IMR-90 (cell line): ENCODE data around the gene MLYCD. TPM values are rescaled to one million over a fixed set of nuclear protein-coding genes. Genes with fewer than 3 reads are reported as not detected.

Experiments used
- ATAC-seq: fragments of 200-7000 bp; cut with Tn5 transposase; 2 replicates; pipeline ENCODE4 v1.9.1; 2020; ENCODE audit warnings: low read depth, mild to moderate bottlenecking, moderate library complexity
- BruUV-seq: library from RNA; stranded (reverse); fragments of 400-500 nt; replicated peaks from 2 replicates; lab custom pipeline; 2021; lab: Mats Ljungman, UMichigan
- CTCF ChIA-PET: fragments of 300-600 bp; formaldehyde crosslinking; extraction: SDS; loops from one replicate; lab custom pipeline; 2021; ENCODE audit warnings: antibody characterized with exemption; lab: Yijun Ruan, JAX
- POLR2A ChIA-PET: fragments of 300-600 bp; sonication (Branson Sonifier 250); formaldehyde crosslinking; loops from one replicate; lab custom pipeline; 2022; ENCODE audit warnings: antibody characterized with exemption; ENCODE audit not compliant: unreplicated experiment; lab: Charles Lee
- DNase-seq: peaks from one replicate; pipeline ENCODE4 v3.0.0; 2013
- H2AFZ ChIP-seq: replicated peaks from 2 replicates; pipeline ENCODE3; 2013; ENCODE audit warnings: low read length, mild to moderate bottlenecking; ENCODE audit not compliant: poor library complexity
- H2AK5ac ChIP-seq: 2 replicates; pipeline ENCODE4 v1.6.1; 2013; ENCODE audit warnings: low read depth, low read length, inconsistent platforms
- H2AK9ac ChIP-seq: replicated peaks from 2 replicates; pipeline ENCODE3; 2013; ENCODE audit warnings: mild to moderate bottlenecking, low read depth, low read length, moderate library complexity; ENCODE audit not compliant: poor library complexity
- H2BK120ac ChIP-seq: 2 replicates; pipeline ENCODE4 v1.6.1; 2013; ENCODE audit warnings: low read depth, low read length, inconsistent platforms
- H2BK15ac ChIP-seq: 3 replicates; pipeline ENCODE4 v1.6.1; 2013; ENCODE audit warnings: low read depth, low read length, inconsistent platforms
- H2BK20ac ChIP-seq: 2 replicates; pipeline ENCODE4 v1.6.1; 2013; ENCODE audit warnings: low read depth, mild to moderate bottlenecking, inconsistent platforms, low read length, moderate library complexity
- H2BK5ac ChIP-seq: 2 replicates; pipeline ENCODE4 v1.6.1; 2013; ENCODE audit warnings: mild to moderate bottlenecking, low read depth, low read length, inconsistent platforms; ENCODE audit not compliant: poor library complexity, severe bottlenecking
- H3K14ac ChIP-seq: replicated peaks from 2 replicates; pipeline ENCODE4 v1.6.1; 2013; ENCODE audit warnings: low read depth, low read length, inconsistent platforms
- H3K18ac ChIP-seq: 2 replicates; pipeline ENCODE4 v1.6.1; 2013; ENCODE audit warnings: low read depth, low read length, control low read depth
- H3K23ac ChIP-seq: 2 replicates; pipeline ENCODE4 v1.6.1; 2013; ENCODE audit warnings: low read depth, low read length, inconsistent platforms
- H3K27ac ChIP-seq: 2 replicates; pipeline ENCODE4 v1.5.1; 2013; ENCODE audit warnings: mild to moderate bottlenecking, control low read depth, low read length; ENCODE audit not compliant: insufficient read depth
- H3K27me3 ChIP-seq: 2 replicates; pipeline ENCODE4 v1.6.1; 2013; ENCODE audit warnings: low read length; ENCODE audit not compliant: control insufficient read depth, insufficient read depth
- H3K36me3 ChIP-seq: 2 replicates; pipeline ENCODE4 v1.6.1; 2013; ENCODE audit warnings: low read length, mixed read lengths; ENCODE audit not compliant: control insufficient read depth, insufficient read depth
- H3K4ac ChIP-seq: 2 replicates; pipeline ENCODE4 v1.6.1; 2013; ENCODE audit warnings: low read depth, low read length, inconsistent platforms
- H3K4me1 ChIP-seq: 2 replicates; pipeline ENCODE4 v1.6.1; 2013; ENCODE audit warnings: low read length, mixed read lengths; ENCODE audit not compliant: control insufficient read depth, insufficient read depth
- H3K4me2 ChIP-seq: 2 replicates; pipeline ENCODE4 v1.6.1; 2013; ENCODE audit warnings: low read depth, mild to moderate bottlenecking, control low read depth, low read length, moderate library complexity
- H3K4me3 ChIP-seq: 2 replicates; pipeline ENCODE4 v1.5.1; 2013; ENCODE audit warnings: low read depth, mild to moderate bottlenecking, control low read depth, low read length, moderate library complexity; ENCODE audit not compliant: insufficient read depth
- H3K56ac ChIP-seq: 2 replicates; pipeline ENCODE4 v1.6.1; 2013; ENCODE audit warnings: low read length, inconsistent platforms; ENCODE audit not compliant: insufficient read depth; ENCODE audit errors: extremely low read depth
- H3K79me1 ChIP-seq, 2 experiments: 2 replicates each; pipeline ENCODE4 v1.6.1; 2013; ENCODE audit warnings: low read length in 2 of 2, inconsistent platforms in 1 of 2, low read depth in 1 of 2
- H3K9ac ChIP-seq: 2 replicates; pipeline ENCODE4 v1.6.1; 2013; ENCODE audit warnings: low read depth, low read length, control low read depth
- H3K9me1 ChIP-seq: 2 replicates; pipeline ENCODE4 v1.6.1; 2013; ENCODE audit warnings: low read length, inconsistent platforms; ENCODE audit not compliant: insufficient read depth
- H3K9me3 ChIP-seq: 2 replicates; pipeline ENCODE4 v1.6.1; 2013; ENCODE audit warnings: low read length; ENCODE audit not compliant: control insufficient read depth, insufficient read depth
- H4K20me1 ChIP-seq: 2 replicates; pipeline ENCODE4 v1.6.1; 2013; ENCODE audit warnings: low read length, inconsistent platforms; ENCODE audit not compliant: insufficient read depth
- H4K5ac ChIP-seq: 2 replicates; pipeline ENCODE4 v1.6.1; 2013; ENCODE audit warnings: mild to moderate bottlenecking, low read depth, low read length, control low read depth
- H4K8ac ChIP-seq, 2 experiments: 2 replicates each; pipeline ENCODE4 v1.6.1; 2013; ENCODE audit warnings: low read depth in 2 of 2, low read length in 2 of 2, control low read depth in 1 of 2, inconsistent platforms in 1 of 2
- H4K91ac ChIP-seq: 2 replicates; pipeline ENCODE4 v1.6.1; 2013; ENCODE audit warnings: low read depth, low read length, inconsistent platforms; ENCODE audit not compliant: insufficient read depth
- FOS ChIP-seq: fragments of 150-350 bp; IDR thresholded peaks from 2 replicates; pipeline ENCODE4 v1.6.1; 2016; ENCODE audit warnings: low read depth, low read length
- MXI1 ChIP-seq: IDR thresholded peaks from 2 replicates; pipeline ENCODE4 v1.6.1; 2012; ENCODE audit warnings: low read depth, mild to moderate bottlenecking, low read length, moderate library complexity, borderline replicate concordance
- NFE2L2 ChIP-seq: fragments of 150-350 bp; IDR thresholded peaks from 2 replicates; pipeline ENCODE4 v1.6.1; 2016; ENCODE audit warnings: low read depth, mild to moderate bottlenecking, low read length
- RCOR1 ChIP-seq: IDR thresholded peaks from 2 replicates; pipeline ENCODE4 v1.6.1; 2012; ENCODE audit warnings: mild to moderate bottlenecking, low read length, improper control_type of control experiment; ENCODE audit not compliant: insufficient replicate concordance
- WGBS, 2 experiments: methylation state at CpG; one replicate each; pipeline versions ENCODE4 v1.1.5 to v1.1.7; 2013; ENCODE audit warnings: missing lambda C conversion rate in 2 of 2; ENCODE audit not compliant: insufficient read length in 1 of 2; ENCODE audit errors: extremely low coverage in 2 of 2; 5-methylcytosine and 5-hydroxymethylcytosine counted together
- dilution Hi-C: fragments of 300-500 bp; cut with HindIII; formaldehyde crosslinking; loops from one replicate; pipeline ENCODE4 v1.14.3; 2018; ENCODE audit warnings: low sequenced_read_pairs; ENCODE audit not compliant: unreplicated experiment
- in situ Hi-C: fragments of 300-500 bp; cut with MboI; formaldehyde crosslinking; loops from 3 replicates; pipeline ENCODE4 v1.14.3; 2019; ENCODE audit warnings: low sequenced_read_pairs, inconsistent platforms, mixed read lengths
- intact Hi-C: fragments of 100-400 bp; cut with micrococcal nuclease; formaldehyde crosslinking; loops from 2 replicates; pipeline ENCODE4 v1.10.0; 2022
- polyA plus RNA-seq, 3 experiments: library from polyadenylated mRNA; depleted of rRNA; stranded (reverse); fragments of >200 nt; gene quantifications; 2 replicates each; pipeline ENCODE4 v1.2.3, GENCODE V29; 2012; ENCODE audit warnings: low replicate concordance in 1 of 3
- total RNA-seq: library from RNA; depleted of rRNA; stranded (reverse); fragments of >200 nt; gene quantifications from 2 replicates; pipeline ENCODE4 v1.2.3, GENCODE V29; 2012
- TF ChIP-seq, protein P1 (sequence below): conservative IDR thresholded peaks from 2 replicates; pipeline ENCODE4 v1.5.1; 2012; ENCODE audit warnings: mild to moderate bottlenecking, low read depth, low read length, improper control_type of control experiment

MLYCD gene
- total and polyA plus RNA-seq, 2 of the 4 experiments (the other 2 are of a cell fraction) = 1.9 to 2.7 TPM

DNA sequence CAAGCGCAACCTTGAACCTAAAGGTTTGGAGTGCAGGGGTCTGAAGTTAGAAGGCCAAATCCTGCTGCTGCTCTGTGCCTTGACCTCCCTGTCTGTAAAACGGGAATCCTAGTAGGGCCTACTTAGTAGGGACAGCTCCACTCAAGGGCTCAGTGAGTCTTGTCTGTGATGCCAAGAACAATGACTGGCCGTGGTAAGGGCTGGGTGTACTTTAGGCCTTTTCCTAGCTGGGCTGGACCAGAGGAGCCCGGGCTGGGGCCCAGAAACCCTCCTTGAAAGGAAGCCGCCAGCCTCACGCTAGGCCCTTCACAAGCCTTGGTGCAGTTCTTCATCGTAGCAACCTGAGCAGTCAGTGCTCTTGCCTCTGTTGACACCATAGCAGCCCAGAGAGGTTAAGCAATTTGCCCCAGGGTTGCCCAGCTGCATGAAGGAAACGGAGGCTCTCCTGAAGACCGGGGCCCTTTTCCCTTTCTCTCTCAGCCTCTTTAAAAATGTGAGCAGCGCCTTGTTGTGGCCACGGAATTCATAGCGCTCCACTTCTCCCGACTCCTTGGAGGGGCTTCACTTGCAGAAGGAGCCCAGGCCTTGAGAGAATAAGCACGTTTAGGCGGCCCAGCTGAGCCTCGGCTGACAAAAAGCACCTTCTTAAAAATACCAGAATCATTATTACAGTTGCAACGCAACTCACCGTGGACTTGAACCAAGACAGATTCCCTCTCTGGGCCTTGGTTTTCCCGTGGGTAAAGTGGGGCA, 73.5 kb downstream of the MLYCD start:
- WGBS, 2 experiments = 76% methylated on average over 8 of the region's 19 CpGs; no CpG with 5 or more reads in 1 of the 2 experiments
- Histone ChIP-seq H3K9me3 (no peaks in the 10 kb centered on the region), H3K9me1 (no peaks in the 10 kb centered on the region; the same call in 1 of the 2 replicates), H2BK20ac (no peak overlapping the region), H4K5ac (no peak overlapping the region), H3K27ac (no peak overlapping the region), H3K4me2 (no peak overlapping the region), H3K36me3 (no peaks in the 10 kb centered on the region), H2BK15ac (no peak overlapping the region), H4K91ac (no peak overlapping the region), H4K8ac (no peak overlapping the region), H4K20me1 (no peaks in the 10 kb centered on the region; the same call in none of the 2 replicates), H3K27me3 (peaks cover 40% of the 10 kb centered on the region), H3K4me3 (no peak overlapping the region), H3K23ac (no peak overlapping the region), H2BK120ac (no peak overlapping the region), H2BK5ac (no peak overlapping the region), H2AFZ (no peak overlapping the region), H3K79me1 (no peaks in the 10 kb centered on the region), H3K56ac (no peak overlapping the region), H3K9ac (no peak overlapping the region), H3K4me1 (no peaks in the 10 kb centered on the region), H3K4ac (no peak overlapping the region), H3K18ac (no peak overlapping the region), H2AK5ac (no peak overlapping the region), H3K14ac (no peak overlapping the region), H2AK9ac (no peak overlapping the region)
- DNase-seq (no peak), ATAC-seq (no peak)
- TF ChIP-seq, protein P1, sequence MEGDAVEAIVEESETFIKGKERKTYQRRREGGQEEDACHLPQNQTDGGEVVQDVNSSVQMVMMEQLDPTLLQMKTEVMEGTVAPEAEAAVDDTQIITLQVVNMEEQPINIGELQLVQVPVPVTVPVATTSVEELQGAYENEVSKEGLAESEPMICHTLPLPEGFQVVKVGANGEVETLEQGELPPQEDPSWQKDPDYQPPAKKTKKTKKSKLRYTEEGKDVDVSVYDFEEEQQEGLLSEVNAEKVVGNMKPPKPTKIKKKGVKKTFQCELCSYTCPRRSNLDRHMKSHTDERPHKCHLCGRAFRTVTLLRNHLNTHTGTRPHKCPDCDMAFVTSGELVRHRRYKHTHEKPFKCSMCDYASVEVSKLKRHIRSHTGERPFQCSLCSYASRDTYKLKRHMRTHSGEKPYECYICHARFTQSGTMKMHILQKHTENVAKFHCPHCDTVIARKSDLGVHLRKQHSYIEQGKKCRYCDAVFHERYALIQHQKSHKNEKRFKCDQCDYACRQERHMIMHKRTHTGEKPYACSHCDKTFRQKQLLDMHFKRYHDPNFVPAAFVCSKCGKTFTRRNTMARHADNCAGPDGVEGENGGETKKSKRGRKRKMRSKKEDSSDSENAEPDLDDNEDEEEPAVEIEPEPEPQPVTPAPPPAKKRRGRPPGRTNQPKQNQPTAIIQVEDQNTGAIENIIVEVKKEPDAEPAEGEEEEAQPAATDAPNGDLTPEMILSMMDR = no peak
- no peak for TF ChIP-seq RCOR1
- TF ChIP-seq FOS = no peak
- no peak for TF ChIP-seq NFE2L2
- TF ChIP-seq MXI1 = no peak
- no TSS peak for BruUV-seq
- ChIA-PET CTCF (no interaction called here), POLR2A (no interaction called here)
- intact Hi-C loops = no loop called here
- in situ Hi-C loops = loop anchor here (25.0 kb wide), 1 partner anchor 515 kb away; no protein-coding TSS in a partner anchor
- dilution Hi-C loops = no loop called here
